Activated gamma-delta T cell treated with anti-CD3 and anti-CD28 coated beads, Interleukin-2, amount 50 U/mL, for 16 hours (primary cell): ENCODE results near the gene PSEN1.
"Not testable (repeated sequence)": the region's sequence is repeated elsewhere in the genome, so short reads cannot be mapped to it uniquely, and the experiment has no call there.

Source experiments
- DNase-seq: peaks from one replicate; pipeline ENCODE4 v3.0.0-alpha.2; 2020; ENCODE audit warnings: low read depth

PSEN1 gene

GRCh38 chr14:73167727-73168126 lies 31.4 kb downstream of the PSEN1 start:
- DNase-seq = no peak

GRCh38 chr14:73168274-73168673 lies 32.0 kb downstream of the PSEN1 start:
- no peak for DNase-seq

GRCh38 chr14:73168691-73169090 lies 32.4 kb downstream of the PSEN1 start:
- no peak for DNase-seq

- DNase-seq = not testable (repeated sequence)
These were observed 33.5 kb downstream of the PSEN1 start for GRCh38 chr14:73169855-73170254.

GRCh38 chr14:73170686-73171085 lies 34.4 kb downstream of the PSEN1 start:
- DNase-seq = no peak

GRCh38 chr14:73172500-73172899 lies 36.2 kb downstream of the PSEN1 start:
- DNase-seq = no peak

GRCh38 chr14:73173092-73173735 lies 36.9 kb downstream of the PSEN1 start:
- DNase-seq = no peak

DNA sequence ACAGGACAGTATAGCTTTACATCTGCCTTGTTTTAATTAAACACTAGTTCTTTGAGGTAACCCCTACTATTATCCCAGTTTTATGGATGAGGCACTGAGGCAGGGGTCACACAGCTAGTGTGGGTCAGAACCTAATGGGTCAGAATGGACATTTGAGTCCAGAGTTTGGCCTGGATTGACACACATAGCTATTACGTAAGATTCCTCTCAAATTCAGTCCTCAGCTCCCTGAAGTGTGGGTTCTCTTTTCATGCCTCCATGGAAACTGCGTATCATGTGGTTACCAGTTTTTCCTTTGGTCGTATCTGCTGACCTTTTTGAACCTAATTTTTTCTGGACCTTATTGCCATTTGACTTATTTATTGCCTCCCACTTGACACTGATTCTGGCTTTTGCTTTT lies 40.4 kb downstream of the PSEN1 start:
- no peak for DNase-seq

- no peak for DNase-seq
These were observed 44.1 kb downstream of the PSEN1 start for GRCh38 chr14:73180385-73180805.

DNA sequence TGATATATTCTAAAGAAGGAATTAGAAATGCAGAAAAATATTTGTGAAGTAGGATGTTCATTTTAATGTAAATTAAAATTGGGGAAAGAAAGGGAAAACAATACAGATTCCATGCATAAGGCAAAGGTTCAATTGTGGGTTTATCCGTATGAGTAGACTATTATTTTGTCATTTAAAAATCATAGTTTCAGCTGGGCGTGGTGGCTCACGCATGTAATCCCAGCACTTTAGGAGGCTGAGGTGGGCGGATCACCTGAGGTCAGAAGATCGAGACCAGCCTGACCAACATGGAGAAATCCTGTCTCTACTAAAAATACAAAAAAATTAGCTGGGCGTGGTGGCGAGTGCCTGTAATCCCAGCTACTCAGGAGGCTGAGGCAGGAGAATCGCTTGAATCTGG lies 44.7 kb downstream of the PSEN1 start:
- DNase-seq = not testable (repeated sequence)

DNA sequence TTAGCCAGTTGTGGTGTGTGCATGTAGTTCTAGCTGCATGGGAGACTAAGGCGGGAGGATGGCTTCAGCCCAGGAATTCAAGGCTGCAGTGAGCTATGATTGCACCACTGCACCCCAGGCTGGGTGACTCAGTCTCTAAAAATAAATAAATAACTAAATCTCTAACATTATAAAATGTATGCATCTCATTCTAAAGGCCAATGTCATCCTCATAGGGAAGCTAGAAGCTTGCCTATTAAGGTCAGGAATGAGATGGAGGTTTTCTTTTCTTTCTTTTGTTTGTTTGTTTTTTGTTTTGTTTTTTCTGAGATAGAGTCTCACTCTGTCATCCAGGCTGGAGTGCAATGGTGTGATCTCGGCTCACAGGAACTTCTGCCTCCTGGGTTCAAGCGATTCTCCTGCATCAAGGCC lies 52.2 kb downstream of the PSEN1 start:
- DNase-seq = no peak

- DNase-seq = no peak
These were observed 53.3 kb downstream of the PSEN1 start for GRCh38 chr14:73189651-73190050.

GRCh38 chr14:73191441-73191840 lies 55.1 kb downstream of the PSEN1 start:
- no peak for DNase-seq

GRCh38 chr14:73194306-73194705 lies 58.0 kb downstream of the PSEN1 start:
- DNase-seq = not testable (repeated sequence)

GRCh38 chr14:73198253-73198652 lies 61.9 kb downstream of the PSEN1 start:
- no peak for DNase-seq

DNA sequence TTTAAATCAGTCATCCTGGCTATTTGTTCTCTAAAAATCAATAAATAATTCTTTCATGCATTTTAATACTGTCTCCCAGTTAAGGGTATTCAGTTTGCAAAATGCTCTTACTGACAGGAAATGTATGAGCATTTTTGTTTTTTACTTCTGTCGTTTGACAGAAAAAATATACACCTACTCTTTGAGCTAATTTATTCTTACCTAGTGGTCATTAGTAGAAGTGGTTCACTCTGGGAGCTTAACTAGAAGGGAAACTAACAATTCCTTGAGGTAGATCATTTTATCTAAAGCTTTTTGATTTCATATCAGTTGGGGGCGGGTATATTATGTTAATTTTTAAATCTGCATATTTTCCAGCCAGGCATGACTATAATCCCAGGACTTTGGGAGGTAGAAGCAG lies 67.2 kb downstream of the PSEN1 start:
- DNase-seq = no peak

DNA sequence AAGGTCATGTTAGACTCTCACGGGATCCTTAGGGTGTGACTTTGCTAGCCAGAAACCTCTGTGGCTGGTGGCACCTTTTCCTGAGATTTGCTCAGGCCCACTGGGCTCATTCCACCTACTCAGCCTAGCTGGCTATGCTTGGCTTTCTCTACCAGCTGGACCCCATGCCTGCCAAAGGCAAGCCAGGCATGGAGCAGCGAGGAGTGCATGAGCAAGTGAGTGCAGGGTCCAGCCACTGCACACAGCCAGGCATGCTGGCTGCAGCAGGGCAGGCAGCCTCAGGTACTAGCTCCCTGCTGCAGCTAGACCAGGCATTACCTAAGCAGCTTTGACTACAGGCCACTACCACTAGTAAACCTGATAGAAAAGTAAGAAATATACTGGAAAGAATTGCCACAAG lies 71.3 kb downstream of the PSEN1 start:
- DNase-seq = no peak

DNA sequence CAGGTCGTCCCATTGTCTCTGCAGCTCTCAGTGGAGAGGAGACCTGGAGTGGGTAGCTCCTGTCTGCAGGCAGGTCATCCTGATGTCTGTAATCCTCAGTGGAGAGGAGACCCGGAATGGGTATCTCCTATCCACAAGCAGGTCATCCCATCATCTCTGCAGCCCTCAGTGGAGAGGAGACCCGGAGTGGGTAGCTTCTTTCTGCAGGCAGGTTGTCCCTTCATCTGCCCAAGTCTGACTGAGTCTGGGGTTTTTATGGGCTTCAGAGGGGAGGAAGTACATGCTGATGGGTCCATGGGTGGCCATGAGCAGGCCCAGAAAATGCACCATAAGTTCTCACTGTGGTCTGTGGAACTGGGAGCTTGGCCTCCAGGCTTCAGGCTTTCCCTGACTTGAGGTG lies 72.1 kb downstream of the PSEN1 start:
- no peak for DNase-seq

DNA sequence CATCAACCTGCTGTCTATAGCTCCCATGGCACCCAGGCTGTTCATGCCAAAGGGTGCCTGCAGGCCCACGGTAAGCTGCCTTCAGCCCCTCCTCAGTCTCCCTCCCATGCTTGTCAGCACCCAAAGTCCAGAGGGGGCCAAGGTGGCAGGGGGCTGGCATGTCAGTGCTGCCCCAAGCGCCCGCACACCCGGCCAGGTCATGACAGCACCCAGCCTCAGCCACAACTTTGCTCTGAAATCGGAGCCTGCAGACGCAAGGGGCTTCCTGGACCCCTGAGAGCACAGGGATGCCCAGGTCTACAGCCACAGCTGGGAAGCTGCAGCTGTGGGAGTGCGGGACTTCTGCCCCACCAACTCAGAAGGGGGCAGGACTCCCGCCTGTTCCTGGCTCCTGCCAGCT lies 72.5 kb downstream of the PSEN1 start:
- DNase-seq = no peak

DNA sequence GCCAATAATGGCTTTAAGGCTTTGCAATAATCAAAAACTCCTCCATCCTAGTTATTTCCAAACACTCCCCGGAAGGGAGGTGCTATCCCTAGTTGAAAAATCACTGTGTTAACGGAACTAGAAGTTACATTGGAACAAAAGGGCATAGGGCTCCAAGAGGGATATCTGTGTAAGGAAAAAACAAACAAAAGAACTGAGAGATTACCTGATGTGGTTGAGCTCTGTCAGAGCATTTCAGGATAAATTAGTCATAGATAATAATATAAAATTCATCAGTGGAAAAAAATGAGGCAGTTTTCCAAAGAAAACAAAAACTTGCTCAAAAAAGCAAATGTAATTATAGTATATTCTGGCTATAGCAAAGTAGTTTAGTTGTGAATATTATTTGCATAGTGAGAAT lies 73.6 kb downstream of the PSEN1 start:
- DNase-seq = no peak

DNA sequence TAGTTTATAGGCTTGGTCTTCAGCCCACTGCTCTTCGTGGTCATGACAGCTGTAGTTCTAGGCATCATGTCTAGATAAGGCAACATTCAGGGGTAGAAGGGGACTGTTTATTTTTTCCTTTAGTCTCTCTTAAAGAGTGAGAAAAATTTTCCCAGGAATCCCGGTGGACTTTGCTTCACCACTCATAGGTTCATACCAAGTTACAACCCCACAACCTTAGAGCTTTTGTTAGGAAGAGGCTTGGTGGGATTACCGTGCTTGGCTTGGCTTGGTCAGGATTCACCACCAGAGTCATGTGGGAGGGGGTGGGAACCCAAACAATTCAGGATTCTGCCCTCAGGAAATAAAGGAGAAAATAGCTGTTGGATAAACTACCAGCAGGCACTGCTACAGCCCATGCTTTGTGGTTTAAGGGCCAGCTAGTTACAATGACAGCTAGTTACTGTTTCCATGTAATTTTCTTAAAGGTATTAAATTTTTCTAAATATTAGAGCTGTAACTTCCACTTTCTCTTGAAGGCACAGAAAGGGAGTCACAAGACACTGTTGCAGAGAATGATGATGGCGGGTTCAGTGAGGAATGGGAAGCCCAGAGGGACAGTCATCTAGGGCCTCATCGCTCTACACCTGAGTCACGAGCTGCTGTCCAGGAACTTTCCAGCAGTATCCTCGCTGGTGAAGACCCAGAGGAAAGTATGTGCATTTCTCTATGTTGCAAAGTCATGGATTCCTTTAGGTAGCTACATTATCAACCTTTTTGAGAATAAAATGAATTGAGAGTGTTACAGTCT lies 75.1 kb downstream of the PSEN1 start:
- no peak for DNase-seq

- DNase-seq = no peak
These were observed 79.7 kb downstream of the PSEN1 start for GRCh38 chr14:73216030-73216429.

DNA sequence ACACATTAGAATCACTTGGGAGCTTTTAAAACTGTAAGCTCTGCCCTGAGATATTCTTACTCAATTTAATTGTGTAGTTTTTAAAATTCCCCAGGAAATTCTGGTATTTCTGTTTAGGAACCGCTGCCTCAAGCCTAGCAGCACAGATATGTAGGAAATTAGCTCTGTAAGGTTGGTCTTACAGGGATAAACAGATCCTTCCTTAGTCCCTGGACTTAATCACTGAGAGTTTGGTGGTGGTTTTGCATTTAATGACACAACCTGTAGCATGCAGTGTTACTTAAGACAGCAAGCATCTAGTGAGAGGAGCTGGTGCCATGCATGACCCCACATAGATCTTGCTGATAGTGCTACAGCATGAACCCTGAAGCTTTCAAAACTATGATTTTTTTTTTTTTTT lies 81.1 kb downstream of the PSEN1 start:
- DNase-seq = no peak

DNA sequence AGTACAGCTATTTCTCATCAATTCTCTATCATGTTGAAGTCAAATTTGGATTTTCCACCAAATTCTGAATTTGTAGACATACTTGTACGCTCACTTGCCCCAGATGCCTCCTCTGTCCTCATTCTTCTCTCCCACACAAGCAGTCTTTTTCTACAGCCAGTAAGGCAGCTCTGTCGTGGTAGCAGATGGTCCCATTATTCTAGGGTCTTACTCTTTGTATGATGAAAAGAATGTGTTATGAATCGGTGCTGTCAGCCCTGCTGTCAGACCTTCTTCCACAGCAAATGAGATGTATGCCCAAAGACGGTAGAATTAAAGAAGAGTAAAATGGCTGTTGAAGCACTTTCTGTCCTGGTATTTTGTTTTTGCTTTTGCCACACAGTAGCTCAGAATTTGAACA lies 83.8 kb downstream of the PSEN1 start:
- no peak for DNase-seq
